Measurements from ENCODE around the gene ELK3. TPM values are rescaled to one million over a fixed set of nuclear protein-coding genes. Genes with fewer than 3 reads are reported as not detected.

Gene ELK3
- total and polyA plus RNA-seq, 2 experiments from 2014 or later: 5.5 to 8.3 TPM

DNA sequence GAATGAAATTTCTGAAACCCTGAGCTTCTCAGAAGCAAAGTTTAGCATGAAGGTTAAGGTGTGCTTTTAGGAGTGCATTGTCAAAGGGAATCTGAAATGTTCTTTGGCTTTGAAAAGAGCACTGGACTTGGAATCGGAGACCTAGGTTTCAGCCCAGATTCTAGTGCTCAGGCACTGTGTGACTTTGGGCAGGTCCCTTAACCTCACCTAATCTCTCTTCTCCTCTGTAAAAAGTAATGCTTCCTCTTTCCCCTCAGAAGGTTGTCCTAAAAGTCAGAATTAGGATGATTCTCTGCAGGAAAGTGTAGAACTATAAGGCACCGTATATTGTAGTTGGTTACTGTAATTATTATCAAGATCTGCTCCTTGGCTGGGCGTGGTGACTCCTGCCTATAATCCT lies 38.0 kb upstream of the ELK3 start (continued):
- no peak for TF ChIP-seq EZH2phosphoT487 (IDR thresholded peaks at IDR 0.05; ENCODE audit: unreplicated experiment)
- TF ChIP-seq NANOG (IDR thresholded peaks at IDR 0.05; ENCODE audit: borderline replicate concordance): no peak
- TF ChIP-seq JUNB (IDR thresholded peaks at IDR 0.05; ENCODE audit: unreplicated experiment): no peak
- no peak for TF ChIP-seq ZNF331 (CRISPR knock-in tag; IDR thresholded peaks at IDR 0.05; ENCODE audit: low read depth)
- no peak for TF ChIP-seq POLR2AphosphoS5 (IDR thresholded peaks at IDR 0.05; ENCODE audit: low read depth)
- TF ChIP-seq, protein P1, sequence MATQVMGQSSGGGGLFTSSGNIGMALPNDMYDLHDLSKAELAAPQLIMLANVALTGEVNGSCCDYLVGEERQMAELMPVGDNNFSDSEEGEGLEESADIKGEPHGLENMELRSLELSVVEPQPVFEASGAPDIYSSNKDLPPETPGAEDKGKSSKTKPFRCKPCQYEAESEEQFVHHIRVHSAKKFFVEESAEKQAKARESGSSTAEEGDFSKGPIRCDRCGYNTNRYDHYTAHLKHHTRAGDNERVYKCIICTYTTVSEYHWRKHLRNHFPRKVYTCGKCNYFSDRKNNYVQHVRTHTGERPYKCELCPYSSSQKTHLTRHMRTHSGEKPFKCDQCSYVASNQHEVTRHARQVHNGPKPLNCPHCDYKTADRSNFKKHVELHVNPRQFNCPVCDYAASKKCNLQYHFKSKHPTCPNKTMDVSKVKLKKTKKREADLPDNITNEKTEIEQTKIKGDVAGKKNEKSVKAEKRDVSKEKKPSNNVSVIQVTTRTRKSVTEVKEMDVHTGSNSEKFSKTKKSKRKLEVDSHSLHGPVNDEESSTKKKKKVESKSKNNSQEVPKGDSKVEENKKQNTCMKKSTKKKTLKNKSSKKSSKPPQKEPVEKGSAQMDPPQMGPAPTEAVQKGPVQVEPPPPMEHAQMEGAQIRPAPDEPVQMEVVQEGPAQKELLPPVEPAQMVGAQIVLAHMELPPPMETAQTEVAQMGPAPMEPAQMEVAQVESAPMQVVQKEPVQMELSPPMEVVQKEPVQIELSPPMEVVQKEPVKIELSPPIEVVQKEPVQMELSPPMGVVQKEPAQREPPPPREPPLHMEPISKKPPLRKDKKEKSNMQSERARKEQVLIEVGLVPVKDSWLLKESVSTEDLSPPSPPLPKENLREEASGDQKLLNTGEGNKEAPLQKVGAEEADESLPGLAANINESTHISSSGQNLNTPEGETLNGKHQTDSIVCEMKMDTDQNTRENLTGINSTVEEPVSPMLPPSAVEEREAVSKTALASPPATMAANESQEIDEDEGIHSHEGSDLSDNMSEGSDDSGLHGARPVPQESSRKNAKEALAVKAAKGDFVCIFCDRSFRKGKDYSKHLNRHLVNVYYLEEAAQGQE (IDR thresholded peaks at IDR 0.05; ENCODE audit: unreplicated experiment): no peak
- TF ChIP-seq STAT1 (IDR thresholded peaks at IDR 0.05; ENCODE audit: unreplicated experiment): no peak
- TF ChIP-seq ZNF114 (CRISPR knock-in tag; IDR thresholded peaks at IDR 0.05): no peak
- TF ChIP-seq, protein P2, sequence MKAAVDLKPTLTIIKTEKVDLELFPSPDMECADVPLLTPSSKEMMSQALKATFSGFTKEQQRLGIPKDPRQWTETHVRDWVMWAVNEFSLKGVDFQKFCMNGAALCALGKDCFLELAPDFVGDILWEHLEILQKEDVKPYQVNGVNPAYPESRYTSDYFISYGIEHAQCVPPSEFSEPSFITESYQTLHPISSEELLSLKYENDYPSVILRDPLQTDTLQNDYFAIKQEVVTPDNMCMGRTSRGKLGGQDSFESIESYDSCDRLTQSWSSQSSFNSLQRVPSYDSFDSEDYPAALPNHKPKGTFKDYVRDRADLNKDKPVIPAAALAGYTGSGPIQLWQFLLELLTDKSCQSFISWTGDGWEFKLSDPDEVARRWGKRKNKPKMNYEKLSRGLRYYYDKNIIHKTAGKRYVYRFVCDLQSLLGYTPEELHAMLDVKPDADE (IDR thresholded peaks at IDR 0.05): no peak

DNA sequence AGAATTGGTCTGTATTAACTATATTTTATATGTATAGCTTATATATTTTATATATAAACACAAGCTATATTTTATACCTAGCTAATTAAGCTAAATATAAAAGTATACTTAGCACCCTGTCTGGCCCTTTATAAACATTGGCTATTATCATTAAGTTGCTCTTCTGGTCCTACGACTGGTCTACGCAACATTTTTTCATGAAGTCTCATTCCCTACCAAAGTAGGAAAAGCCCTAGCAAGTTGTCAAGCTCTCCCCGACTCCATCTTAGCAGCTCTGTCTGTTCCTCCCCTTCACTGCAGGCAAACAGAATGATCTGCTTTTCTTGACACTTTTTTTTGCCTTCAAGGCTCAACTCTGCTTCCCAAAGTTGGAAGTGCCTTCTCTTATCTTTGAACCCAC lies 36.7 kb upstream of the ELK3 start:
- Histone ChIP-seq H2AFZ (no peak overlapping the region), H3K79me2 (replicated peaks; ENCODE audit: insufficient read depth) (no peaks in the 10 kb centered on the region), H3K36me3 (ENCODE audit: insufficient read depth) (no peaks in the 10 kb centered on the region), H3K4me3 (no peak overlapping the region), H3K9me2 (ENCODE audit: insufficient read depth) (no peaks in the 10 kb centered on the region), H3K27me3 (ENCODE audit: insufficient read depth) (no peaks in the 10 kb centered on the region), H4K20me1 (replicated peaks; ENCODE audit: insufficient read depth) (no peaks in the 10 kb centered on the region), H3K4me2 (no peak overlapping the region), H3K27ac (ENCODE audit: low read depth) (no peak overlapping the region), H3F3A (replicated peaks; ENCODE audit: low read depth) (no peaks in the 10 kb centered on the region), H3K4me1 (ENCODE audit: insufficient read depth) (no peaks in the 10 kb centered on the region)
- Mint-ChIP-seq H3K27me3 (ENCODE audit: insufficient read depth, low read depth, poor library complexity) (peaks cover 3% of the 10 kb centered on the region), H3K36me3 (ENCODE audit: low read depth) (no peaks in the 10 kb centered on the region), H3K4me3 (no peak overlapping the region), H3K27ac (no peak overlapping the region), H3K4me1 (peaks cover 2% of the 10 kb centered on the region; the same call in 1 of the 3 replicates), H3K9me3 (no peaks in the 10 kb centered on the region; the same call in 2 of the 3 replicates)
- TF ChIP-seq CREB1 (CRISPR knock-in tag; IDR thresholded peaks at IDR 0.05; ENCODE audit: low read depth): no peak
- TF ChIP-seq, protein P1 (IDR thresholded peaks at IDR 0.05; ENCODE audit: unreplicated experiment): no peak
- no peak for TF ChIP-seq POLR2AphosphoS5 (IDR thresholded peaks at IDR 0.05; ENCODE audit: low read depth)
- no peak for DNase-seq (ENCODE audit: low spot score)
- ATAC-seq: no peak

Measured in GM23338 (cell line).